Stimulated activated CD8-positive, alpha-beta memory T cell treated with anti-CD3 and anti-CD28 coated beads, Interleukin-4, amount 100 ng/mL, for 48 hours (primary cell): ENCODE measurements around the gene CCDC71L.

ENCODE experiments used
- DNase-seq: peaks from one replicate; pipeline ENCODE4 v3.0.0-alpha.2; 2020

CCDC71L gene

DNA sequence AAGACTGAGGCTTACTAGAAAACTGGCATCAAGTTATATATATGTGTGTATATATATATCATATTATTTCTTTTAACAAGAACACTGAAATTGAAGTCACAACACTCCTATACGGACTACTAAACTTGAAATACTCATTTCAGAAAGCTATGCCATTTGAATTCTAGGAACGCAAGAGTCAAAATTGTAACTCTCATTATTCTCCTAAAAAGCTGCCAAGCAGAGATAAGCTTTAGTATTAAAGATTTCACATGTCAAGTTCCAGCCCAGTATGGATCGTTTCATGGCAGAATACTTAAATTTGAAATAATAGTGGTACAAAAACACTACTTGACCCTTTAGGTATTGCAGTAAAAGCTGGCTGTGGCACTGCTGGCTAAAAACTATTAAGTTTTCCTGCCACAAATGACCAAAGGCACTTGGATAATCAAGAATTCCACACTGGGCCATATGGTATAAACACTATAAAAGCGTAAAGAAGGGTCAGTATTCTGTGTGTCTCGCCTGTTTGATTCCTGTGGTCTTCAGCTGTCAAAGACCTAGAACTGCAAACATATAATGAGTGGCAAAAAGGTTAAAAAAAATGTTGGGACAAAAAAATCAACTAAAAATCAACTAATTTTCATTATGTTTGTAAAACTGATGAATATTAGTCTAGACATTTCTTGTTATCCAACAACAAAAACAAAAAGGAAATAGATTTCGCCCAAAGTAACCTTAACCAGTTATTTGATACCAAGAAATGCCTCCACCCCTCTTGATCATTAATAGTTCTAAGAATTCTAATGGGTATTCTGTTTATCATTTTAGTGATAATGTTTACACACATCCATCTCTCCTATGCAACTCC is 2.4 kb downstream of the CCDC71L start:
- no peak for DNase-seq

DNA sequence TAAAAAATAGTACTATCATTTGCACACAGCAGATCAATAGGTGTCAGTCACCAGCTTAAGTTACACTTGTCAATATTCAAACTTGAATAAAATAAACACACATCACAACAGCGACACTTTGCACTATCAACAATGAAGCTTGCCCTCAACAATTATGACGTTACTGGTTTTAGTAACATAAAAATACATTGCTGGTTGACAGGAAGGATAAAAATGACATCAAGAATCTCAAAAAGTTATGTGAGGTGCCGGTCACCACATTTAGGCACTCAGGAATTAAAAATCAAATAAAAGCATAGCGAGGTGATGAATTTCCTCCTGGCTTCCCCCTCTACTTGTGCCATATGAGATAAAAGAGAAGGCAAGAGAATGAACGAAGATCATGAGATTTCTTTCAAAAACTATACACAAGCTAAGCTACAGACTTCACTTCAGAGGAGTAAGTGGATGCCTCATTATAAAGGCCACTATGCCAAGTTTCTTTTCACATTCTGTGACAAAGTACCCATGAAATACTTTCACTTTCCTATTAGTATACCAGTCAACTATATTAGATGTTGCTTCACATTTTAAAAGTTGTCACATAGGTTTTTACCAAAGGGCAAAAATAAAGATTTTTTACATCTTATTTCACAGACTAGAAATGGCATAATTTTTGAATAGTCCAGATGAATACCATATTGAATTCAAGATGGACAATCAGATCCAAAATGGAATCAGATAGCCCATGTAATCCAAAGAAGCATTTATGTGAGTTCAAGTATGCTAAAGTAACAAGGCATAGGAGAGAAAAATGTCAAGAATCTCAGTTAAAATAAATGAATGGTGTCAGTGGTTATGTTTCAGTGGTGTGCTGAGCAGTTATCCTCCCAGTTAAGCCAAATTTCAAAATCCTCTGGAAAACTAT is 3.6 kb downstream of the CCDC71L start:
- no peak for DNase-seq

DNA sequence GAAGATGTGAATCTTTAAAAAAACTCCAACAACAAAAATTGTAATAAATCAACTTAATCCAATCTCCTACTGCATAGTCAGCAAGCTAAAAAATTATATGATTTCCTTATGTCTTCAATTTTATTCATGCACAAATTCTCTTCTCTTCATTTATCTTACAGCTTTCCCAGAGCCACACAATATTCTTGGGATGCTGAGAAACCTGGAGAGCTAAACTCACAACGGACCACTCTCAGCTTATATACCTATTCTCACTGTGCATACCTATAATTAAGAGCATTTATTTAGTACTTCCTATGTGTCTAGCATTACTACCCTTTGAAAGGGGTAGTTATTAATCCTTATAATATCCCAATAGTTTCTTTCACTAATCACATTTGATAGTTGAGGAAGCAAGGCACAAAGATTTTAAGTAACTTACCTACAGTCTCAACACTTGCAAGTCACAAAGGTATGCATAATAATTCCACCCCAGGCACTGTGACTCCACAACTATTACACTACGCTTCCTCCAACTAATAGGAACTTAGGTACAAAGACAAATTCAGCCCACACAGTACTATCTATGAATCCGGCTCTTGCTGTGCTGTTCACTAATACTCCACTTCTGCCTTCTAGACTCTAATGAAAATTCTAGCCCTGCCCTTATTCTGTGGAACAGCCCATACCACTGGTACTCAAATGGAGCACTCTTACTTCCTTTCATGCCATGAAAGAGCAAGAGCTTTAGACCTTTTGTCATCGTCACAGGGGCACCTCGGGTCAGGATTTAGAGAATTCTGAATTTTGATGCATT is 5.1 kb downstream of the CCDC71L start:
- DNase-seq = no peak

DNA sequence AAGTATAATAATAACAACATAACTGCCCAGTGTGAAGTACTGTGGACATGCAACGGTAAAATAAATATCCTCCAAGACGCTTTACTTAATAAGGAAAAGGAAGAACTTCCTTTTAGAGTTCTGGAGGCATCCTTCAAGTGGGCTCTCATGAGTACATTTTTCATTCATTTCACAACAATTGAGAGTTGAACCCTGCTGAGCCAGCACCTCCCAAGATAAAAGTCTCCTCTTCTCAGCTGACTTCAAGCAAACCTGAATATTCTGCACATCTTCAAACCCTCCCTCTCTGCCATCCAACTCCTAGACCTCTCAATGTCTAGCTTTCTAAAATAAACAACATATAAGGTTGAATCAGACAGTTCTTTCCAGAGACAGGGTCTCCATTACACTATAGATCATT is 7.5 kb downstream of the CCDC71L start:
- DNase-seq = no peak

DNA sequence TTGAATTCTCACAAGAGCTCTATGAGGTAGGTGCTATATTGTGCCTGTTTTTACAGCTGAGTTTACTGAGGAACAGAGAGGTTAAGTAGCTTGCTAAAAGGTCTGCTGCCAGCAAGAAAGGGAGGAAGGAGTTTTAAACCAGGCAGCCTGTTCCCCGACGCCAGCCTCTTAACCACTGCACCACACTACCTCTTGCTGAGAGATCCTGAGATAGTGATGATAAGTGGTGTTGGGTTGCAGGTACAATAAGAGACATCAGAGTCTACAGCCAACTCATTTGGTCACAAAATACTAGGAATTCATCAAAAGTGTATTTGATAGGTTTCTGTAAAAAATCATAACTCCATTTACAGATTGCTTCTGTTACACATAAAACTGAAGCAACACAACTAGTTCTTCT is 8.0 kb downstream of the CCDC71L start:
- DNase-seq = no peak

DNA sequence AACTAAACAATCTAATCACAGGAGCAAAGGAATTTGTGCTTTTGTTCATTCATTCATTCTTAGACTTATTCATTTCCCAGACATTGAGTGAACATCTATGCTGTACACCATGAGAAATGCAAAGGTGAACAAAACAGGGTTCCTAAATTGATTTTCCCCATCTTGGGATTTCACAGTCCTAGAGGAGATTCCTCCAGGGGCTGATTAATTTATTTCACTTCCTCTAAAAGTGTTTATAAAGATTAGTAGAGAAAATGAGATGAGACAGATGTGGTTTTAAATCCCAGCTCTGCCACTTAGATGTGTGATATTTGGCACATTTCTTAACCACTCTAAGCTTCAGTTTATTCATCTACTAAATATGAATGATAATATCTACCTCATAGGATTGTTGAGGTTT is 8.9 kb downstream of the CCDC71L start:
- DNase-seq = no peak

DNA sequence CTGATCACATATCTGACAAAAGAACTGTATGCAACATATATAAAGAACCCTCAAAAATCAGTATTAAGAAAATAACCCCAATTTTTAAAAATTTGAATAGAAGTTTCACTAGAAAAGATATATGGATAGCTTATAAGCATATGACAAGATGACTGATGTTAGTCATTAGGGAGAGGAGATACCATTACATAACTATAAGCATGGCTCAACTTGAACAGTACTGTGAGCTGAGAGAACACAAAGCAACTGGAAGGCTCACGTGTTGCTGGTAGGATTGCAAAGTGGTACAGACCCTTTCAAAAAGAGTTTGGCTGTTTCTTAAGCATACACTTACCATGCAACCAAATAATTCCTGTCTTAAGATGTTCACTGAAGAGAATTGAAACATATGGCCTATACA is 14.7 kb downstream of the CCDC71L start:
- no peak for DNase-seq

DNA sequence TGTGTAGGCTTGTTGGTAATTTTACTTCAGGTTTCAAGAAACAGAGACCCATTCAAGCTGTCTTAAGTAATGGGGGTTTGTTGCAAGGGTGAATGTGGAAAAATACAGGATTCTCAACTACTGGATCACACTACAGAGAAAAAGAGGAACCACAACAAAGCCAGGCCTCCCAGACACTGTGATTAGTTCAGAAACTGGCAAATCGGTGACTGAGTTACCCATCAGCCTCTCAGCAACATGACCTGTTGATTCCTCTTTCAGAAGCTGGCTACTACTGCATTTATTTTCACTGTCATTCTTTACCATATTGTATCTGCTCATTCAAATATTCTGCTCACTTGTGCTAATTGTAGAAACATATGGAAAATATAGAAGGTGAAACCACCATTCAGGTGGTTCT is 16.0 kb downstream of the CCDC71L start:
- no peak for DNase-seq

DNA sequence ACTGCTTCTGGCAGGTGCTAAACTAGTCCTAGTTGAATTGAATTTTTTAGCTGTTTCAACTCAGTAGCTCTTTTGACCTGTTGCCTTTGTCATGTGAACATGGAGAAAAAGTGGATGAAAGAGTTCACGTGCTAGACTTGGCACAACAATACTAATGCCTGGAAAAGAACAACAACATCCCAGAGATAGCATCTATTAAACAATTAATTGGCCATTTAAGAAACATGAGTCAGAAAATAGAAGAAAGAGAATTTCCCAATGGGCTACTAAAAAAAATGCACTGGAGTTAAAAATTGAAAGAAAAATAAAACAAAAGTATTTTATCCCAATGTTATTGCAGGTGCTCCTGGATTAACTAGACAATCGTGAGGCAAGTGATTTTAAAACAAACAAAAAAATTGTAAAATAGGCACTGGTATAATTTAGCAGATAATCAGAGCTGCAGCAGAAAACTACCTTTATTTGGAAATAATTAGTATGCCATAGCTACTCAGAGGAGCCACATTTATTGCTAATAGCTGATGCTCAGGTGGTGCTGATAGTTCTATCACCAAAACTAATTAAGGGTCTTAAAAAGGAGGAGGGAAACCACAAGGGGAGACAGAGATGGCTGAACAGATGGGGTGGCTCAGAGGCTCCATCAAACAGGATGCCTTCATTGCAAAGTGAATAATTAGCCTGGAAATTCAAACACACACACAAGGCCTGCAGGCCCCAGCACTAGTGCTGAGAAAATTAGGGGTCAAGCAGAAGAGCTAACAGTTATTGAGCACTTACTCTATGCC is 17.6 kb downstream of the CCDC71L start:
- DNase-seq = no peak

DNA sequence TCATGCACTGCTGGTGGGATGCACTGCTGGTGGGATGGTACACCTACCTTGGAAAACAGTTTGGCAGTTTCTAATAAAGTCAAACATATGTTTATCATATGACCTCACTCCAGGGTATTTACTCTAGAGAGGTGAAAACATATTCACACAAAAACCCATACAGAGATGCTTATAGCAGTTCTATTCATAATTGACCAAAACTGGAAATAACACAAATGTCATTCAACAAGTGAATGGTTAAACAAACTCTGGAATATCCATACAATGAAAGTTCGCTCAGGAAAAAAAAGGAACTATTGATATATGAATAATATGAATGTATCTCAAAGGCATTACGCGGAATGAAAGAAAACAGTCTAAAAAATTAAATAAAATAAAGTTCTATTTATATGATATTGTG is 19.5 kb downstream of the CCDC71L start:
- DNase-seq = no peak

DNA sequence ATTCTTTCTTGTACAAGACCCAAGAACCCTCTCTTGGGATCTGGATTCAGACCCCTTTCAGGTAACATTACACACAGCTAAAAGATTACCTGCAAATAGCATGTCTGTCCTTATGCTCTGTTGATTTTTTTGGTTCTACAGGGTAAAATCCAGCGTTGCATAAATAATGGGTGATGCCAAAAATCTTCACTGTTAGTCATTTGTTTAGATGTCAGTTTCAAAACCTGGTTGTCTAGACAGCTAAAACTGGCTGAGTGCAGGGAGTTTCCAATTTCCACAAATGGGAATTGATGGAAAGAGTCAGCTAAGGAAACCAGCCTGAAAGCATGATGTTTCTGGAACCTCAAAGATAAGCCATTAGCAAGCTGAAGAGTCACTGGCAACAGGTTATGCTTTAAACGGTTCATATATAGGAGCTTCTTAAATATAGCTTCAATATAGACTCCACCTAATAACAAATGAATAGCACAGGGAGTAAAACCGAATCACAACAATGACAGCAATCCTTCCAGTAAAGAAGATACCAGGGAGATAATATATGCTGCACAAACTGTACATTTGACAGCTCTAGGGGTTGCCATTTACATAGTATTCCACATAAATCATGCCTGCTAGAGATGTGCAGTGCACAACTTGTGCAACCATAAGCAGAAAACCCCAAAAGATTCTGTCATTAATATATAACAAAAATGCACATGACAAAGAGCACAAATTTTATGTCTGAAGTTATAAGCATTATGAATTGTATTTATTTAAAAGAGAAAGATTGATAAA is 20.4 kb downstream of the CCDC71L start:
- no peak for DNase-seq

DNA sequence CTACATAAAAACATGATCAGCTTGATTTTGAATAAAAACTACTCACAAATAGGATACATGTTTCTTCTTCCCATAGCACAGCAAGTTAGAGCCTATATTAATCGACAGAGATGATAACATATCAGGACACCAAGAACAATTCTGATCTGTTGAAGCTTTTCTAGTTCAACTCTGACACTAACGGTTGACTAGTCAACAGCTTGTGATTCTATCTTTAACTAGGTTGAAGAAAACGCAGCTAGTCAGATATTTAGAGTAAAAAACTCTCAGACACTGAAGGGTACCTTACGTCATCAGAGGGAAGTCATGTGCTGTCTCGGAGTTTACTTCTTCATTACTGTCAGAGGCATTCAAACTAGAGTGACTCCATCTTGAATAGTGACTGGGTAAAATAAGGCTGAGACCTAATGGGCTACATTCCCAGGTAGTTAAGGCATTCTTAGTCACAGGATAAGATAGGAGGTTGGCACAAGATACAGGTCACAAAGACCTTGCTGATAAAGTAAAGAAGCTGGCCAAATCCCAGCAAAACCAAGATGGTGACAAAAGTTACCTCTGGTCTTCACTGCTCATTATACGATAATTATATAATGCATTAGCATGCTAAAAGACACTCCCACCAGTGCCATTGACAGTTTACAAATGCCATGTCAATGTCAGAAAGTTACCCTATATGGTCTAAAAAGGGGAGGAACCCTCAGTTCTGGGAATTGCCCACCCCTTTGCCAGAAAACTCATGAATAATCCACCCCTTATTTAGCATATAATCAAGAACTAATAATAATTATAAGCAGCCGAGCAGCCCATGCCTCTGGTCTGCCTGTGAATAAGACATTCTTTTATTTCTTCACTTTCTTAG is 21.3 kb downstream of the CCDC71L start:
- DNase-seq = no peak

DNA sequence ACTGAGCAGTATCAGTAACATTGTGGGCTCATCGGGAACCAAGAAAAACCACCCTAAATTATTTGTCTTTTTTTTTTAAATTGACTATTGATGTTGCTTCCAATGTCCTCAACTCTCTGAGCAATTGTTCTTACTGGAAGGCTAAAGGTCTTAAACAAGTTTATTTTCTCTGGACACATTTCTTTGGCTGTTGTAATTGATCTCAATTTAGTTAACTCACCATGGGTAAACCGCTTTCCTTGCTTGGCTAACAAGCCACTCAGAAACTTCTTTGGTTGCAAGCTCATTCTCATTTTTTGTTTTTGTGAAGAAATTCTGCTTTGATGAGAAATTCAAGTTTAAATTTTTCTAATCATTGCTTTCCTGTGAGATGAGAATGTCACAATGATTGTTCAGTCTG is 25.5 kb downstream of the CCDC71L start:
- DNase-seq = no peak

DNA sequence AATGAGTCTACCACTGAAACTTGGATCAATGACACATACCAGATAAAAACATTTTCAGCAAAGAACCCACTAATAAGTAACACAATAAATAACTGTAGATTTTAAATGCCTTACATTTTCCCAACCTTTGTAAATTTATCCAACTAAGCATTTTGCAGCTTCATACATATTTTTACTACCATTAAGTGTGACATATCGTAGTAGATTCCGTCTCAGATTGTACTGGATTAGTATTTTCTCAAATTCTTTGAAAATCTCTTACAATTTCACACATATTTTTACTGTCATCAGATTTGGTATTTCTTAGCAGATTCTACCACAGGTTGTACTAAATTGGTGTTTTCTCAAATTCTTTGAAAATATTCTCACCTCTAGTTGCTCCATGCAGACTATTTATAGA is 26.0 kb downstream of the CCDC71L start:
- no peak for DNase-seq

DNA sequence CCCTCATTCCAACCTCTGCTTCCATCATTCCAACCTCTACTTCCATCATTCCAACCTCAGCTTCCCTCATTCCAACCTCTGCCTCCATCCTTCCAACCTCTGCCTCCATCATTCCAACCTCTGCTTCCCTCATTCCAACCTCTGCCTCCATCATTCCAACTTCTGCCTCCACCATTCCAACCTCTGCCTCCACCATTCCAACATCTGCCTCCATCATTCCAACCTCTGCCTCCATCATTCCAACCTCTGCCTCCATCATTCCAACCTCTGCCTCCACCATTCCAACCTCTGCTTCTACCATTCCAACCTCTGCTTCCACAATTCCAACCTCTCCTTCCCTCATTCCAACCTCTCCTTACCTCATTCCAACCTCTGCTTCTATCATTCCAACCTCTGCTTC is 30.3 kb downstream of the CCDC71L start:
- no peak for DNase-seq

DNA sequence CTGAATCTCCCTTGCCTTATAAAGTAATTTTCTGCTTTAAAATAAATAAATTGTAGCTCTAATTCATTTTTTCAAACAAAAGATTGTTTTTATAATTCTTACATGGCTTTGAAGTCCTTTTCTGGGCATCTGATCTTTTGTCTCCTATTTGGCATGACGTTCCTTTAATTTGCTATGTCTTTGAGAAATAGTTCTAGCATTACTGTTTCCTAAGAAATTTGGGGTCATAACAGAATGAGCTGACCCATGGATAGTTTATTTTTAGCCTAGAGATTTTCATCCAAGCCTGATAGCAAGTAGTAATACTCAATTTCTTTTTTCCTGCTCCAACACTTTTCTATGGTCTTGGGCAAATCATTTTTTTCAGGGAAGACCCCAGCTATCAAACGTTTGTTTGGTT is 31.4 kb downstream of the CCDC71L start:
- DNase-seq = no peak

DNA sequence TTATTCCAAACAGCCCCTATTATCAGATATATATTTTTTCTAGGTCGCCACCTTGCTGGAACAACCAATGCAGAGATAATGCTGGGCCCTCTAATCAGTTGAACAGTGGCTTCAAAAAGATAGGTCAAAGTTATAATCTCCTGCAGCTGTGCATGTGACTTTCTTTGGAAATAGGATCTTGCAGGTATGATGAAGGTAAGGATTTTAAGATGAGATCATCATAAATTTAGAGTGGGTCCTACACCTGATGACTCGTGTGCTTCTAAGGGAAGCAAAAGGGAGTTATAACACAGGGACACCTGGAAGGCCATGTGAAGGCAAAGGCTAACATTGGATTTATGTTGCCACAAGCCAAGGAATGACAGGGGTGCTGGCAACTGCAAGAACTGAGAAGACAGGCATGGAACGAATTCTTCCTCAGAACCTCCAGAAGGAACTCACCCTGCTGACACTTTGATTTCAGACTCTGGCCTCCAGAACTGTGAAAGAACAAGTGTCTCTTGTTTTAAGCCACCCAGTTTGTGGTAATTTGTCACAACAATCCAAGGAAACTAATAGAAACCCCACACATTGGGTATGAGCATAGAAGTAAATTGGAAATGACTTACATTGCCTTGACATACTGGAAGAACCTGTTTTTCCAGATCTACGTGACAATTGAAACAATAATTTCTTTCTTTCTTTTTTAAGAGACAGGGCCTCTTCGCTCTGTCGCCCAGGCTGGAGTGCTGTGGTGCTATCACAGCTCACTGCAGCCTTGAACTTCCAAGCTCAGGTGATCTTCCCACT is 34.4 kb downstream of the CCDC71L start:
- no peak for DNase-seq

DNA sequence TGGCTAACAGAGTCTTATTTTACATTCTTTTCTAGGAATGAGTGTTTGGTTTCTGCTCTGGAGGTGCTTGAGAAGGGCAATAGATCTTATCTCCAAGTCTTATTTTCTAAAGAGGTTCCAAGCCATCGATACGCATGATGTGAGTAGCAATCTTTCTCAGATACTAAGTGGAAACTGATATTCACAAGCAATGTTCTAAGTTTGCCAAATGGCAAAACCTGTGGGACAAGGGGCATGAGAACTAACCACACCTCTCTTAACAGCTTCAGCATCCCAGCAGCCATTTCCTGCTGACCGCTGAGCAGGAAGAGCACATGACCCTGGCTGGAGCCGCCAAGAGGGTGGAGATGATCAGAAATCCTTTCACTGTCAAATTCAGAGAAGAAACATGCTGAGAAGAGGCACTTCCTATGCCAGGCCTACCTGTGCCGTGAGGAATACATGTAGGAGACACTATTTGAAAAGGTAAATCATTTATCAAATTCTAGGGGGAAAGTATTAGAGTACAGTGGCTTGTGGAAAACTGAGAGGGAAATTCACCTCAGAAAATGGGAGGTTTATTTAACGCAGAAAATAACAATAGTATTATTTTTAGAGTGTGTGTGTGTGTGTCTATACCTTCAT is 35.2 kb downstream of the CCDC71L start:
- no peak for DNase-seq

DNA sequence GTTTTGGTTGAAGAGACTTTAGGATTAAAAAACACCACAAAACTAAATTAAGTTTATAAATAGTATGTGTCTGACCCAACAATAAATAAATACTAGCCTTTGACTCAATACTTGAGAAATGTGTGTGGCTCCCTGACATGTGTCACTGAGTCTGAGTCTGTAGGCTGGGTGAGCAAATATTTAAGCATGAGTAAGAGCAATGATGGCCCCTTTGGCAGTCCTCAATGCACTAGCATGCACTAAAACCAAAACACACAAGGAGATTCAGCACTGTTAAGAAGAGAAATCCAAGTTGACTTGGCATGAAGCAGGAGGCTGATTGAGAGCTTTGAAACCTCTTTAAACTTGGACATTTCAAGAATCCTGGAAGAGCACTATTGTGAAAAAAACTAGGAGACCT is 37.1 kb downstream of the CCDC71L start:
- no peak for DNase-seq
